ENCODE results near the gene GPR65.

The GPR65 gene

DNA sequence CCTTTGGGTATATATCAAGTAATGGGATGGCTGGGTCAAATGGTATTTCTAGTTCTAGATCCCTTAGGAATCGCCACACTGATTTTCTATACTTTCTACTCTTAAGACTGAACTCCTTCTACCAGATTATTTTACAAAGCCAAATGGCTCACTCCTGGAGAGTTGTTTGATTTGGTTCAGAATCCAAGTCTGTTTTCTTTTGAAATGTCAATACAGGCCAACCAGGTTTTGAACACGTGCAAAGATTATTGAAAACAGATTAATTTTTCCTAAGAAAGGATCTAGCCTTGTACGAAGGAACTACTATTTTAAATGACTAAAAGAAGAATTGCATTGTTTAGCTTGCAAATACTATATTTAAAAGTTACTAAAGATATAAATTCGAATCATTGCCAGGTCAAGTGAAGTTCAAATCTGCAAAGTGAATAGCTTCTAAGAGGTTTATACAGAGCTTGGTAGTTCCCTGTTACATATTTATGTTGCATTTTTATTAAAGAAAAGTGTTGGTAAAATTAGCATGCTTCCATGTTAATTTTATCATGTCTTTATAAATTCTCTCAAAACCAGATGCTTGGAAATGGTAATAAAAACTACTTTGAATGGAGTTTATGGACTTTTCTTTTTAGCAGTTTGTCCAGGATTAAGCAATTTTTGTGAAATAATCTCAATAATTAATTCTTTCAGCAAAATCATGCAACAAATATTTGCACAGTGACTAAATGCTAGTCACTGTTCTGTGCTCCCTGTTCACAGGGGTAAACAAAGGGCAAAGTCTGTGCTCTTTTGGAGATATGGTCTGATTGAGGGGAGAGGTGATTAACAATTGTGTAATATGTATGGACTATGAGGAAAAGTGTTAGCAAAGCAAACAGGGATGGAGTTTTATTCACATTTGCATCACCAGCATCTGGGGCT is 38.9 kb downstream of the GPR65 start:
- DNase-seq = no peak

GRCh38 chr14:88044444-88044758 is 39.5 kb downstream of the GPR65 start:
- DNase-seq = no peak

DNA sequence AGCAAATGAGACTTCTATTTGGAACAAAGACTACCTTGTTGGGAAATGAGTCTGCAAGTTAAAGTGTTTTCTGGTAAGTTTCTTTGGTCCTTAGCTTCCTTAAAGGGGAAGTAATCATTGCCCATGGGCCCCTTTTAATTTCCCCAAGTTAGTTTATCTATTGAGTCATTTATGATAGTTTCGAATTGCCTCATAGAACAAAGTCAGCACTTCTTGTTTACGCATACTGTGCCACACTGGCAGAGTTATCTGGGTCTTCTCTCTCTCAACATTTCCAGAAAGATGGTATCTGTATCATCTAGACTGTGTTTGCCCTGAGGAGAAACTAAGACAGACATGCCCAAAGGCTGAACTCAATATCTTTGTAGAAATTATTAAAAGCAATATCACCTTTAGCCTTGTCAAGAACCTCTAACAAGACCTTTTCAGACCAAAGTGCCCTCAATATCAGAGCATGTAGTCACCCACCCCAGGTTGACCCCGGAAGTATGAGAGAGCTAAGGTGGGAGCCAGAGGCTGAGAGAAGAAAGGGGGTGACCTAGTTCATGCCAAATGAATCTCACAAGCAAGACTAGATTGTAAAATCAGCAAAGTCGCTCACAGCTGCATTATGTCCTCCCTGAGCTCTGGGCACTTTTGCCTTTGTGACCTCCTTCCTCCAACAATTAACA is 40.0 kb downstream of the GPR65 start:
- no peak for DNase-seq

DNA sequence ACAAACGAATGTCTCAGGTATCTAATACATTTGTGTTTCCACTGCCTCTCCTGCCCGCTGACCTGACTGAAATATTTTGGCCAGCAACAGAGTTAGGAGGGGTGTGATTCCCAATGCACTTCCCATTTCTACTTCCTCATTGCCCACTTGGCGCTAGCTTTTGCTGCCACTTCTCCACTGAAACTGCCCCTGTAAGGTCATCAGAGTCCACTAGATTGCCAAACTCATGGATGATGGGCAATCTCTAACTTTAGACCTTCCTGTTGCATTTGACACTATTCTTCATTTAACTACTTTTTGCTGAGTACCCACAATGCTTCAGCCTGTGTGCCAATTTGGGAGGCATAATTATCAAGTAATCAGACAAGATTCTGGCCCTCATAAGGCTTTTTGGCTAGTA is 40.8 kb downstream of the GPR65 start:
- no peak for DNase-seq

- no peak for DNase-seq
Measured at GRCh38 chr14:88048351-88048750, 43.4 kb downstream of the GPR65 start.

DNA sequence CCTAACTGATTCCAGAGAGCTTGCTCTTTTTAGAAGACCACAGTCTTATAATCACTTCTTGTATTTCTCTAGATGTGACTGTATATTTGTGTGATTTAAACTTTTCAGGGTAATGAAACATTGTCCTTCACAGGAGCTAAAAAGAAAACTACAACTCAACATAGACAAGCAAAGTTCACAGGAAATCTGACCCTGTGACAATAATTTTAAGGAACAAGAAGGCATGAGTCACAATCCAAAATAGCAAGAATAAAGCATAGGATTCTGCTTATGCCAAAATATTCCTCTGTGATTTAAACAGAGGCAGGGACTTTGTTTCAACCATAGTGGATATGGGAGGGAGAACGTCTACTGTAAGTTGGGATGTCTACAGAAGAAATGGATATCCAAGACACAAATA is 44.3 kb downstream of the GPR65 start:
- DNase-seq = no peak

DNA sequence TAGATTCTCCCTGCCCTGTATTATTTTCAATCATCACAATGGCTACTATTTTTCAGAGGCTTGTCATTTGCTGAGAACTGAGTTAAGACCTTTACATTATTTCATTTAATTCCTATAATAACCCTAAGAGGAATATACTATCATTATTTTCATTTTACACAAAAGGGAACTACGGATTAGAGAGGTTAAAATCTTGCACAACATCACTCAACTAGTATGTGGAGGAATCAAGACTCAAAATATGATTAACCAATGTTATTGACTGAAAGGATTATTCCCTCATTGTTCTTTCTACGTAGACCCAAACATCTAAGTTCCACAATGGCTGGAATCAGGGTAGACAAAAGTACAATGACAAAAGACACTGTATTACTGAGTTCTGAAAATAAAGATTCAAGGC is 45.0 kb downstream of the GPR65 start:
- DNase-seq = no peak

GRCh38 chr14:88060576-88060975 is 55.6 kb downstream of the GPR65 start:
- DNase-seq = no peak

- no peak for DNase-seq
Measured at GRCh38 chr14:88063811-88064210, 58.9 kb downstream of the GPR65 start.

Measured in retina (tissue), 1 donor.